HepG2 (cell line): ENCODE data around the gene CD101. TPM values are rescaled to one million over a fixed set of nuclear protein-coding genes. Genes with fewer than 3 reads are reported as not detected.

Source experiments
- CENPX ChIP-seq: sonication (generic); formaldehyde crosslinking; IDR thresholded peaks from 2 replicates; pipeline ENCODE4 v1.9.0; 2021; ENCODE audit warnings: mild to moderate bottlenecking, missing genetic modification reagents, moderate library complexity
- MAZ ChIP-seq, 2 experiments: sonication (generic) in 1 of 2; formaldehyde crosslinking in 1 of 2; IDR thresholded peaks; 2 replicates each; pipeline versions ENCODE4 v1.5.0 to v1.6.1; 2012 to 2020; ENCODE audit warnings: low read depth in 2 of 2, mild to moderate bottlenecking in 2 of 2, borderline replicate concordance in 1 of 2, improper control_type of control experiment in 1 of 2, low read length in 1 of 2, missing genetic modification reagents in 1 of 2, moderate library complexity in 1 of 2
- MTA1 ChIP-seq: sonication (generic); formaldehyde crosslinking; IDR thresholded peaks from 2 replicates; pipeline ENCODE4 v1.4.0; 2020; ENCODE audit warnings: missing genetic modification reagents, mild to moderate bottlenecking, borderline replicate concordance
- NKX3-1 ChIP-seq: sonication (generic); formaldehyde crosslinking; IDR thresholded peaks from 2 replicates; pipeline ENCODE4 v1.5.0; 2020; ENCODE audit warnings: missing genetic modification reagents
- SIN3B ChIP-seq: fragments of 150-350 bp; IDR thresholded peaks from 2 replicates; pipeline ENCODE4 v1.6.1; 2014; ENCODE audit warnings: low read length
- TOPORS ChIP-seq: sonication (generic); formaldehyde crosslinking; IDR thresholded peaks from 2 replicates; pipeline ENCODE4 v1.8.0; 2023; ENCODE audit warnings: mild to moderate bottlenecking, missing genetic modification reagents
- YEATS4 ChIP-seq: sonication (generic); formaldehyde crosslinking; IDR thresholded peaks from 2 replicates; pipeline ENCODE4 v1.4.0; 2020; ENCODE audit warnings: missing genetic modification reagents, borderline replicate concordance
- YY1 ChIP-seq: IDR thresholded peaks from 2 replicates; pipeline ENCODE4 v1.6.1; 2011; ENCODE audit warnings: low read length, low read depth, moderate library complexity, mild to moderate bottlenecking; ENCODE audit not compliant: insufficient read depth, insufficient replicate concordance
- ZBTB49 ChIP-seq: sonication (generic); formaldehyde crosslinking; IDR thresholded peaks from 2 replicates; pipeline ENCODE4 v1.4.0; 2020; ENCODE audit warnings: missing genetic modification reagents, borderline replicate concordance
- ZFX ChIP-seq: sonication (generic); formaldehyde crosslinking; IDR thresholded peaks from 2 replicates; pipeline ENCODE4 v1.4.0; 2020; ENCODE audit warnings: mild to moderate bottlenecking, low read depth, missing genetic modification reagents, moderate library complexity
- ZNF296 ChIP-seq: sonication (generic); formaldehyde crosslinking; conservative IDR thresholded peaks from 2 replicates; pipeline ENCODE4 v1.5.0; 2020; ENCODE audit warnings: mild to moderate bottlenecking, missing genetic modification reagents
- ZNF547 ChIP-seq: sonication (generic); formaldehyde crosslinking; IDR thresholded peaks from 2 replicates; pipeline ENCODE4 v1.5.1; 2020; ENCODE audit warnings: mild to moderate bottlenecking, missing genetic modification reagents
- ZNF768 ChIP-seq: sonication (generic); formaldehyde crosslinking; IDR thresholded peaks from 2 replicates; pipeline ENCODE4 v1.4.0; 2020; ENCODE audit warnings: missing genetic modification reagents
- ZSCAN31 ChIP-seq: sonication (generic); formaldehyde crosslinking; IDR thresholded peaks from 2 replicates; pipeline ENCODE4 v1.5.0; 2020; ENCODE audit warnings: low read depth, mild to moderate bottlenecking, missing genetic modification reagents
- ZSCAN5A ChIP-seq: sonication (generic); formaldehyde crosslinking; IDR thresholded peaks from 2 replicates; pipeline ENCODE4 v1.8.0; 2022; ENCODE audit warnings: mild to moderate bottlenecking, missing genetic modification reagents, borderline replicate concordance
- polyA plus RNA-seq, 8 experiments: library from polyadenylated mRNA; depleted of rRNA in 3 of 8; stranded (reverse) in 7 of 8; unstranded in 1 of 8; fragments of >200 nt; fragmentation: Illumina TruSeq in 4 of 8; extraction: Trizol in 4 of 8; gene quantifications; 2 replicates each; pipeline versions ENCODE4 v1.2.1 to v1.2.3, GENCODE V29; 2011 to 2016; ENCODE audit warnings: low read depth in 4 of 8, missing spikeins in 1 of 8, mixed read lengths in 1 of 8; ENCODE audit not compliant: insufficient read depth in 1 of 8
- total RNA-seq, 5 experiments: library from RNA; depleted of rRNA; stranded (reverse); fragments of >200 nt; fragmentation: Illumina TruSeq; extraction: Trizol; gene quantifications; 2 replicates each; pipeline ENCODE4 v1.2.3, GENCODE V29; 2016; ENCODE audit warnings: low read depth in 1 of 5

CD101 gene
- total and polyA plus RNA-seq, 2 of the 13 experiments (the other 11 are each of a cell fraction or from before 2014, with no cell fraction given), result 0.05 to 0.09 TPM

- TF ChIP-seq YY1, result no peak
- no peak for TF ChIP-seq MAZ (IDR thresholded peaks at IDR 0.05; ENCODE audit: borderline replicate concordance, low read depth, low read length)
- TF ChIP-seq MAZ (CRISPR knock-in tag; IDR thresholded peaks at IDR 0.05; ENCODE audit: low read depth), result no peak
- peak; percentile 96 for TF ChIP-seq ZNF768 (CRISPR knock-in tag)
- TF ChIP-seq YEATS4 (CRISPR knock-in tag), result peak; percentile 58; the same call in 1 of the 2 replicates
- TF ChIP-seq ZSCAN31 (CRISPR knock-in tag), result no peak
- no peak for TF ChIP-seq CENPX (CRISPR knock-in tag)
- TF ChIP-seq TOPORS, result no peak
- TF ChIP-seq ZSCAN5A (CRISPR knock-in tag), result no peak
- TF ChIP-seq ZNF296 (CRISPR knock-in tag), result no peak
- no peak for TF ChIP-seq NKX3-1 (CRISPR knock-in tag)
- no peak for TF ChIP-seq MTA1
- TF ChIP-seq ZBTB49 (CRISPR knock-in tag), result no peak
- no peak for TF ChIP-seq ZNF547 (CRISPR knock-in tag)
- TF ChIP-seq SIN3B, result no peak
- peak; percentile 43 for TF ChIP-seq ZFX (CRISPR knock-in tag)
Measured at GRCh38 chr1:117060441-117061317, 59.1 kb downstream of the CD101 start (continued).
